ENCODE data around the gene CCDC85B.

CCDC85B gene

DNA sequence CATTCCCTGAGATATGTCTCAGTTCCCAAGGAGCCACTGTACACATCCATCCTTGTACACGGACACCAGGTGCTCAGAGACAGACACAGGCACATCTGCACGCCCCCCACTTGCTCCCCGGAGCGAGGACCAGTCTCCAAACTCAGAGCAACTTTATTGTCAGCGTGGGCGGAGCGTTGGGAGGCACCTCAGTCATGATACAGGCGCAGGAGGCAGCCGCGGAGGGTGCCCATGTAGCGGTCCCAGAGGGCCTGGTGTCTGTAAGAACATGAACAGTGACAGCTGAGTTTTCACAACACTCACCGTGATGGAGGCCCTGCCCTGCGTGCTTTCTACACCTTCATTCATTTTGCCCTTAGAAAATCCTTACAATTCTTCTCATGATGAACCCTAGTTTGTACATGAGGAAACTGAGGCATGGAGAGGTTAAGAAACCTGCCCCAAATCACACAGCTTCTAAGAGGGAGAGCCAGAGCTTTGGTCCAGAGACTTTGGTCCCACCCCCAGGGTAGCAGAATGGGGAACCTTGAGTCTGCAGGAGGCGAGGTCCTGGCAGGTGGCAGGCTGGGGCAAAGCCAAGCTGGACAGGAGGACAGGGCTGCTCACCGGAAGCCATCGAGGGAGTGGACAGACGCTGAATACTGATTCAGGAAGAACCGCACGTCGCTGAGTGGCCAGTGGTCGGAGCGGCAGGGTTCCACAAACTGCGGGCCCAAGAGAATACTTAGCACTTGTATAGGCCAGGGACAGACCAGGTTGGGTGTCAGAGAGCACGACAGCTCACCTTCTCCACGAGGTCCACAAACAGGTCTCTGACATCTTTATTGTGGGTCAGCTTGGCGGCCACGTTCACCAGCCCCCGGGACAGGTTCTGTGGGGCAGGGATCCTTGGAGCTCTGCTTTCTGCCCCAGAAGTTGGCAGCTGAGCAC lies 6.4 kb upstream of the CCDC85B start:
- no peak overlapping the region for H3K27ac ChIP-seq (ENCODE audit: low read depth, low read length)
- H3K79me1 ChIP-seq (ENCODE audit: low read length), result peaks cover 9% of the 10 kb centered on the region
- H4K8ac ChIP-seq (ENCODE audit: low read depth, low read length), result no peak overlapping the region
- peaks cover 3% of the 10 kb centered on the region for H3K79me2 ChIP-seq (ENCODE audit: control insufficient read depth, insufficient read depth, low read length)
- no peak overlapping the region for H3K4me3 ChIP-seq (ENCODE audit: low read length)
- H2BK5ac ChIP-seq (ENCODE audit: low read length), result no peak overlapping the region
- H2BK15ac ChIP-seq (replicated peaks; ENCODE audit: low read depth), result no peak overlapping the region
- no peak overlapping the region for H3K56ac ChIP-seq (ENCODE audit: low read length)
- no peak for DNase-seq
- H3K27me3 ChIP-seq (ENCODE audit: insufficient read depth, low read length, poor library complexity), result no peaks in the 10 kb centered on the region
- H3K18ac ChIP-seq (ENCODE audit: low read length), result no peak overlapping the region
- no CpG with 5 or more reads among the region's 28 CpGs for WGBS (ENCODE audit: extremely low coverage, insufficient coverage, low lambda C conversion rate)
- no peak overlapping the region for H2BK120ac ChIP-seq (ENCODE audit: low read depth, low read length)
- H3K4me1 ChIP-seq (ENCODE audit: control insufficient read depth, low read depth, low read length), result peaks cover 4% of the 10 kb centered on the region
- no peak overlapping the region for H3K4me2 ChIP-seq (ENCODE audit: low read length)
- H3K23ac ChIP-seq (ENCODE audit: low read length), result no peak overlapping the region
- peaks cover 14% of the 10 kb centered on the region for H3K36me3 ChIP-seq (ENCODE audit: control insufficient read depth, insufficient read depth, low read length)
- no peak overlapping the region for H4K5ac ChIP-seq (ENCODE audit: low read length)
- no peak overlapping the region for H3K9ac ChIP-seq (ENCODE audit: low read length)
- no peak overlapping the region for H2AK5ac ChIP-seq (ENCODE audit: low read length)
- H3K4ac ChIP-seq (ENCODE audit: low read depth, low read length), result no peak overlapping the region

DNA sequence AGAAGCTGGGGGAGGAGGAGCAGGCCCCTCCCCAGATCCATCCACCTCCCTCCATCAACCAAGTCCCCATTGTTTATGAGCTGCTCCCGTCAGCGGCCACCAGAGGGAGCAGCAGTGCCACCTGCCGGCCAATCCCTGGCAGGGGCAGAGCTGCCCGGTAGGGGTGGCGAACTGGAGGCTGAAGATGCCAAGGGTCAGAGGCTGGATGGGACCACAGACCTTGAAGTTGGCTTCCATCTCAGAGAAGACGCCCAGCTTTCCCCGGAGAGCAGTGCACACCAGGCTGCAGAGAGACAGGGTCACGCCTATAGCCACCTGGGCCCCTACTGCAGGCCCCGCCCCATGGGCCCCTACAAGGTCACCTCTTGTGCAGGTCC lies 5.8 kb upstream of the CCDC85B start:
- Histone ChIP-seq H3K4me2 (ENCODE audit: low read length) (no peak overlapping the region), H3K27ac (ENCODE audit: low read depth, low read length) (no peak overlapping the region), H2AK5ac (ENCODE audit: low read length) (no peak overlapping the region), H4K5ac (ENCODE audit: low read length) (no peak overlapping the region), H3K18ac (ENCODE audit: low read length) (no peak overlapping the region), H2BK15ac (replicated peaks; ENCODE audit: low read depth) (no peak overlapping the region), H3K4ac (ENCODE audit: low read depth, low read length) (no peak overlapping the region), H3K27me3 (ENCODE audit: insufficient read depth, low read length, poor library complexity) (no peaks in the 10 kb centered on the region), H3K36me3 (ENCODE audit: control insufficient read depth, insufficient read depth, low read length) (peaks cover 14% of the 10 kb centered on the region), H3K4me3 (ENCODE audit: low read length) (no peak overlapping the region), H3K9ac (ENCODE audit: low read length) (no peak overlapping the region), H2BK120ac (ENCODE audit: low read depth, low read length) (no peak overlapping the region), H4K8ac (ENCODE audit: low read depth, low read length) (no peak overlapping the region), H2BK5ac (ENCODE audit: low read length) (no peak overlapping the region), H3K4me1 (ENCODE audit: control insufficient read depth, low read depth, low read length) (peaks cover 6% of the 10 kb centered on the region), H3K23ac (ENCODE audit: low read length) (no peak overlapping the region), H3K79me1 (ENCODE audit: low read length) (peaks cover 9% of the 10 kb centered on the region), H3K56ac (ENCODE audit: low read length) (no peak overlapping the region), H3K79me2 (ENCODE audit: control insufficient read depth, insufficient read depth, low read length) (peaks cover 3% of the 10 kb centered on the region)
- no CpG with 5 or more reads among the region's 9 CpGs for WGBS (ENCODE audit: extremely low coverage, insufficient coverage, low lambda C conversion rate)
- DNase-seq, result peak; percentile 83

DNA sequence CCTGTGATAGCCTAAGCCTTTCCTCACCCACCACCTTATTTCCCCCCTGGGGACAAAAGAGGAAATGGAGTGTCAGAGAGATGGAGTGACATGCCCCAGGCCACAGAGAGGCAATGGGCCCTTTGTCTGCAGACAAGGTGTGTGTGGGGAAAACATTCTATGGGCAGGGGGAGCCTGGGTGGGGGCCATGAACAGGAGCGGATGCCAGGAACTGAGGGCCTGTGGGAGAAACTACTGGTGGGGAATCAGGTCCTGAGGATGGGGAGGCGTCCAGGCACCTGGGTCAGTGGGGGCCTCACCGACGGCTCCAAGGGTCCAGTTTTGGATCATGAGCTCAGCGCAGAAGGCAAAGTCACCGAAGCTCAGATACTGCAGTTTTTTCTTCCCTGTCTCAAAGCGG lies 5.2 kb upstream of the CCDC85B start:
- no peak overlapping the region for H3K18ac ChIP-seq (ENCODE audit: low read length)
- H4K5ac ChIP-seq (ENCODE audit: low read length), result no peak overlapping the region
- no peak overlapping the region for H2BK15ac ChIP-seq (replicated peaks; ENCODE audit: low read depth)
- no peak overlapping the region for H2BK120ac ChIP-seq (ENCODE audit: low read depth, low read length)
- WGBS (ENCODE audit: extremely low coverage, insufficient coverage, low lambda C conversion rate), result no CpG with 5 or more reads among the region's 7 CpGs
- H3K4me2 ChIP-seq (ENCODE audit: low read length), result no peak overlapping the region
- no peak overlapping the region for H3K9ac ChIP-seq (ENCODE audit: low read length)
- H2BK5ac ChIP-seq (ENCODE audit: low read length), result no peak overlapping the region
- H3K79me2 ChIP-seq (ENCODE audit: control insufficient read depth, insufficient read depth, low read length), result peaks cover 3% of the 10 kb centered on the region
- no peak for DNase-seq
- no peaks in the 10 kb centered on the region for H3K27me3 ChIP-seq (ENCODE audit: insufficient read depth, low read length, poor library complexity)
- H3K4me1 ChIP-seq (ENCODE audit: control insufficient read depth, low read depth, low read length), result peaks cover 6% of the 10 kb centered on the region
- no peak overlapping the region for H3K56ac ChIP-seq (ENCODE audit: low read length)
- H3K79me1 ChIP-seq (ENCODE audit: low read length), result peaks cover 9% of the 10 kb centered on the region
- no peak overlapping the region for H3K4me3 ChIP-seq (ENCODE audit: low read length)
- no peak overlapping the region for H3K27ac ChIP-seq (ENCODE audit: low read depth, low read length)
- H3K4ac ChIP-seq (ENCODE audit: low read depth, low read length), result no peak overlapping the region
- no peak overlapping the region for H2AK5ac ChIP-seq (ENCODE audit: low read length)
- no peak overlapping the region for H3K23ac ChIP-seq (ENCODE audit: low read length)
- peaks cover 14% of the 10 kb centered on the region for H3K36me3 ChIP-seq (ENCODE audit: control insufficient read depth, insufficient read depth, low read length)
- H4K8ac ChIP-seq (ENCODE audit: low read depth, low read length), result no peak overlapping the region

- Histone ChIP-seq H3K18ac (ENCODE audit: low read length) (no peak overlapping the region), H3K4me2 (ENCODE audit: low read length) (no peak overlapping the region), H3K9ac (ENCODE audit: low read length) (no peak overlapping the region), H3K27me3 (ENCODE audit: insufficient read depth, low read length, poor library complexity) (no peaks in the 10 kb centered on the region), H2AK5ac (ENCODE audit: low read length) (no peak overlapping the region), H2BK5ac (ENCODE audit: low read length) (no peak overlapping the region), H2BK15ac (replicated peaks; ENCODE audit: low read depth) (no peak overlapping the region), H2BK120ac (ENCODE audit: low read depth, low read length) (no peak overlapping the region), H3K4ac (ENCODE audit: low read depth, low read length) (no peak overlapping the region), H3K27ac (ENCODE audit: low read depth, low read length) (no peak overlapping the region), H3K4me1 (ENCODE audit: control insufficient read depth, low read depth, low read length) (peaks cover 6% of the 10 kb centered on the region), H3K36me3 (ENCODE audit: control insufficient read depth, insufficient read depth, low read length) (peaks cover 14% of the 10 kb centered on the region), H3K56ac (ENCODE audit: low read length) (peak overlapping the region; percentile 15), H4K5ac (ENCODE audit: low read length) (no peak overlapping the region), H3K4me3 (ENCODE audit: low read length) (no peak overlapping the region), H3K79me1 (ENCODE audit: low read length) (peaks cover 9% of the 10 kb centered on the region), H3K23ac (ENCODE audit: low read length) (no peak overlapping the region), H3K79me2 (ENCODE audit: control insufficient read depth, insufficient read depth, low read length) (peaks cover 3% of the 10 kb centered on the region), H4K8ac (ENCODE audit: low read depth, low read length) (no peak overlapping the region)
- no peak for DNase-seq
- no CpG with 5 or more reads among the region's 12 CpGs for WGBS (ENCODE audit: extremely low coverage, insufficient coverage, low lambda C conversion rate)
Observed at GRCh38 chr11:65885808-65886536, 4.5 kb upstream of the CCDC85B start.

DNA sequence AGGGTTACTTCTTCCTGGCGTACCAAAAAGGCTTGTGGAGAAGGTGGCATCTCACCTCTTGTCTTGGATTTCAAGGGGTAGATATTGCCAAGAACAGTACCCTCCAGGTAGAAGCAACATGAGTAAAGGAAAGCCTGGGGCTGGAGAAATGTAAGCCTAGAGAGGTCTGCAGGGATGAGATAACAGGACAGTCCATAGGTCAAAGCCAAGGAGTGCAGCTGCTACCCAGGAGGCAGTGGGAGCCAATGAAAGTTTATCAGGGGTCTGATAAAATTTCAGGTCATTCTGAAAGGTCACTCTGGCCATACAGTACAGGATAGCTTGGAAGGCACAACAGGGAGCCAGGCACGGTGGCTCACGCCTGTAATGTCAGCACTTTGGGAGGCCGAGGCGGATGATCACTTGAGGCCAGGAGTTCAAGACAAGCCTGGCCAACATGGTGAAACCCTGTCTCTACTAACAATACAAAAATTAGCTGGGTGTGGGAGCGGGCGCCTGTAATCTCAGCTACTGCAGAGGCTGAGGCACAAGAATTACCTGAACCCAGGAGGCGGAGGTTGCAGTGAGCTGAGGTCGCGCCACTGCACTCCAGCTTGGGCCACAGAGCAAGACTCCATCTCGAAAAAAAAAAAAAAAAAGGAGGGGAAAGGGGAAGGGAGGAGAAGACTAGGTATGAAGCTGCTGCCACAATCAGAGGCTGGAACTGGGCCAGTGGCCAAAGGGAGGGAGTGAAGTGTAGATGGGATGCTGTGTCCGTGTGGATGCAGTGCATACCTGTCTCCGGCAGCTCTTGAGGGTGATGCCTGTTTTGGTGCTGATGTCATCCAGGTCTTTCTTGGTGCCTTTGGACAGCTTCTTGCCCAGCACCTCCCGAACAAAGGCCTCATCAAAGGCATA lies 3.4 kb upstream of the CCDC85B start:
- no peak overlapping the region for H2BK5ac ChIP-seq (ENCODE audit: low read length)
- no peak overlapping the region for H3K18ac ChIP-seq (ENCODE audit: low read length)
- H3K4ac ChIP-seq (ENCODE audit: low read depth, low read length), result no peak overlapping the region
- no peaks in the 10 kb centered on the region for H3K27me3 ChIP-seq (ENCODE audit: insufficient read depth, low read length, poor library complexity)
- peak overlapping the region; percentile 4 for H3K27ac ChIP-seq (ENCODE audit: low read depth, low read length)
- peak overlapping the region; percentile 96 for H3K4me2 ChIP-seq (ENCODE audit: low read length)
- WGBS (ENCODE audit: extremely low coverage, insufficient coverage, low lambda C conversion rate), result no CpG with 5 or more reads among the region's 14 CpGs
- H3K4me3 ChIP-seq (ENCODE audit: low read length), result peak overlapping the region; percentile 84
- H4K5ac ChIP-seq (ENCODE audit: low read length), result no peak overlapping the region
- H2BK120ac ChIP-seq (ENCODE audit: low read depth, low read length), result no peak overlapping the region
- H2AK5ac ChIP-seq (ENCODE audit: low read length), result peak overlapping the region; percentile 74
- H3K9ac ChIP-seq (ENCODE audit: low read length), result peak overlapping the region; percentile 96
- H3K79me1 ChIP-seq (ENCODE audit: low read length), result peaks cover 9% of the 10 kb centered on the region
- peaks cover 14% of the 10 kb centered on the region for H3K36me3 ChIP-seq (ENCODE audit: control insufficient read depth, insufficient read depth, low read length)
- peaks cover 3% of the 10 kb centered on the region for H3K79me2 ChIP-seq (ENCODE audit: control insufficient read depth, insufficient read depth, low read length)
- no peak overlapping the region for H2BK15ac ChIP-seq (replicated peaks; ENCODE audit: low read depth)
- H3K56ac ChIP-seq (ENCODE audit: low read length), result peak overlapping the region; percentile 97
- peaks cover 6% of the 10 kb centered on the region for H3K4me1 ChIP-seq (ENCODE audit: control insufficient read depth, low read depth, low read length)
- no peak overlapping the region for H4K8ac ChIP-seq (ENCODE audit: low read depth, low read length)
- DNase-seq, result no peak
- H3K23ac ChIP-seq (ENCODE audit: low read length), result no peak overlapping the region

Data from mesendoderm (in vitro differentiated cells).